ENCODE measurements around the gene LBHD1. TPM values are rescaled to one million over a fixed set of nuclear protein-coding genes. Genes with fewer than 3 reads are reported as not detected.
A peak's percentile ranks its signal among the peaks of the same experiment; 100 is the strongest.
"Not testable (repeated sequence)": the region's sequence is repeated elsewhere in the genome, so short reads cannot be mapped to it uniquely, and the experiment has no call there.

The LBHD1 gene
- total and polyA plus RNA-seq, 3 donors from 2014 or later = 8.2 to 11.6 (median 11.1) TPM

DNA sequence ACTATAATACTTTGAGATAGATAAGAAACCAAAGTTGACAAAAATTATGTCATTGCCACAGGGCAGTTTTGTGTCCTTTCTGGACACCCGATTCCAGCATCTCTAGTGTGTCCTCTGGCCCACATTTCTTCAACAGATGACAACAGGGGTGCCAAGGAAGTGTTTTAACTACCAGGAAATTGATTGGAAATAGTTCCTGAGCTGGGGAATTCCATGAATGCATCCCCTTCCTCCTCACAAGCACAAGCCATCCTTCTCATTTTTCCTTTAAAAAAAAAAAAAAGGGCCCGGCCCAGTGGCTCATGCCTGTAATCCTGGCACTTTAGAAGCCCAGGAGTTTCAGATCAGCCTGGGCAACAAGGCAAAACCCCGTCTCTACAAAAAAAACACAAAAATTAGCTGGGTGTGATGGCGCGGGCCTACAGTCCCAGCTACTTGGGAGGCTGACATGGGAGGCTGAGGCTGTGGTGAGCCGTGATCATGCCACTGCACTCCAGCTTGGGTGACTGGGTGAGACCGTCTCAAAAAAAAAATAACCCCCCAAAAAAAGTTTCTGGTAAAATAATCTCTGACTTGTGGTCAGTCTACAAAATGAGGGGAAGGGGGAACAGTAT is 49.5 kb downstream of the LBHD1 start:
- no peaks in the 10 kb centered on the region for H3K36me3 ChIP-seq (ENCODE audit: low read depth, missing control alignments)
- no peaks in the 10 kb centered on the region for H3K9me3 ChIP-seq
- peak overlapping the region; percentile 81 to 84 for H3K27ac ChIP-seq
- no peaks in the 10 kb centered on the region for H3K27me3 ChIP-seq
- TF ChIP-seq, protein P1, sequence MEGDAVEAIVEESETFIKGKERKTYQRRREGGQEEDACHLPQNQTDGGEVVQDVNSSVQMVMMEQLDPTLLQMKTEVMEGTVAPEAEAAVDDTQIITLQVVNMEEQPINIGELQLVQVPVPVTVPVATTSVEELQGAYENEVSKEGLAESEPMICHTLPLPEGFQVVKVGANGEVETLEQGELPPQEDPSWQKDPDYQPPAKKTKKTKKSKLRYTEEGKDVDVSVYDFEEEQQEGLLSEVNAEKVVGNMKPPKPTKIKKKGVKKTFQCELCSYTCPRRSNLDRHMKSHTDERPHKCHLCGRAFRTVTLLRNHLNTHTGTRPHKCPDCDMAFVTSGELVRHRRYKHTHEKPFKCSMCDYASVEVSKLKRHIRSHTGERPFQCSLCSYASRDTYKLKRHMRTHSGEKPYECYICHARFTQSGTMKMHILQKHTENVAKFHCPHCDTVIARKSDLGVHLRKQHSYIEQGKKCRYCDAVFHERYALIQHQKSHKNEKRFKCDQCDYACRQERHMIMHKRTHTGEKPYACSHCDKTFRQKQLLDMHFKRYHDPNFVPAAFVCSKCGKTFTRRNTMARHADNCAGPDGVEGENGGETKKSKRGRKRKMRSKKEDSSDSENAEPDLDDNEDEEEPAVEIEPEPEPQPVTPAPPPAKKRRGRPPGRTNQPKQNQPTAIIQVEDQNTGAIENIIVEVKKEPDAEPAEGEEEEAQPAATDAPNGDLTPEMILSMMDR (IDR thresholded peaks at IDR 0.05) = no peak
- no peak for TF ChIP-seq POLR2A (IDR thresholded peaks at IDR 0.05)
- peak overlapping the region; percentile 79 to 94 for H3K4me3 ChIP-seq
- WGBS, 2 donors = 67 to 86% methylated on average over 7 of the region's 7 CpGs
- peaks cover 7% of the 10 kb centered on the region for H3K4me1 ChIP-seq
- intact Hi-C loops (cut with DNase I; ENCODE audit: low total_unique reads) = no loop called here
- DNase-seq = no peak

DNA sequence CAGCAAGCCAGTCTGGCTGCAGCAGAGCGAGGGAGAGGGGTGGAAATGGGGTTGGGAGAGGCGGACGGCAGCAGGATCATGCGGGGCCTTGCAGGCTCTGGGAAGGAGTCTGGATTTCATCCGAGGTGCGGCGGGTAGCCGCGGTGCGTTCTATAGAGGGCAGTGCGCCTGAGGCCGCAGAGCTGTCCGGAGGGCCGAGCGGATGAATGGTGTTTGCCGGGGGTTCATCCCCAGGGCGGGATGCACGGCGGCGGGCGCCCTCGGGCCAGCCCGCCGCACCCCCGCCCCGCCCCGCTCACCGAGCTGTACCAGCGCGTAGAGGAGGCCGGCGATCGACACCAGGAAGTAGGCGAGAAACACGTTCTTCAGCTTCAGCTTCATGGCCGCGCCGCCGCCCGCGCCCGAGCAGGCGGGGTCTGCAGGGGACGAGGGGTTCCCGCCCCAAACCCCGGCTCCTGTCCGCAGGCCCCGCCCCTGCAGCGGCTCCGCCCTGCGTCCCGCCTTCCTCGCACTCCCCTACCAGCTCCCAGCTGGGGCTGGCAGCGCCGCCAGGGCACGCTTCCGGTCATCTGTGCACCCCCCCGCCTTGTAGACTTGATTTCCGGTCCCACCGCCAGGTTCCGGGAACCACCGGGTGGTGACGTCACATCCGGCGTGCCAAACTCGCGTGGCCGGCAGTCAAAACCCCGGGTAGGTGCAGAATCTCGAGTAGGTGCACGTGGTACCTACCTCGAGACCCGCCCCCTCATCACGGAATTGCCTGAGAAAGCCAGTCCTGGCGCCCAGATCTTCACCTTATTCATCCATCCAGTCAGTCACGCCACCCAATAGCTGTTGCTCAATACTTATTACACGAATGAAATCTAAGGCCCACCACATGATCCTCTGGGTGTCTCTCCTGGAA is 50.2 kb downstream of the LBHD1 start, which contains the start of gene B3GAT3:
TSS of gene B3GAT3 (minus strand) at position 420 of the 904 bp plus-strand sequence. CDS start at position 381, 39 bp downstream.
- Histone ChIP-seq H3K27ac (peak within 1 kb of the TSS; percentile 81 to 84), H3K4me3 (peak within 1 kb of the TSS; percentile 79 to 94), H3K36me3 (ENCODE audit: low read depth, missing control alignments) (no peaks in the 10 kb centered on the region), H3K4me1 (peaks cover 7% of the 10 kb centered on the region), H3K9me3 (no peaks in the 10 kb centered on the region), H3K27me3 (no peaks in the 10 kb centered on the region)
- intact Hi-C loops (cut with DNase I; ENCODE audit: low total_unique reads) = no loop called here
- 1% methylated on average over 18 to 76 of the region's 77 CpGs for WGBS, 2 donors
- peak; percentile 98 for DNase-seq
- peak; percentile 20 for TF ChIP-seq POLR2A (IDR thresholded peaks at IDR 0.05)
- TF ChIP-seq, protein P1 (IDR thresholded peaks at IDR 0.05) = peak in 2 of 3 experiments; percentile 27 to 30

DNA sequence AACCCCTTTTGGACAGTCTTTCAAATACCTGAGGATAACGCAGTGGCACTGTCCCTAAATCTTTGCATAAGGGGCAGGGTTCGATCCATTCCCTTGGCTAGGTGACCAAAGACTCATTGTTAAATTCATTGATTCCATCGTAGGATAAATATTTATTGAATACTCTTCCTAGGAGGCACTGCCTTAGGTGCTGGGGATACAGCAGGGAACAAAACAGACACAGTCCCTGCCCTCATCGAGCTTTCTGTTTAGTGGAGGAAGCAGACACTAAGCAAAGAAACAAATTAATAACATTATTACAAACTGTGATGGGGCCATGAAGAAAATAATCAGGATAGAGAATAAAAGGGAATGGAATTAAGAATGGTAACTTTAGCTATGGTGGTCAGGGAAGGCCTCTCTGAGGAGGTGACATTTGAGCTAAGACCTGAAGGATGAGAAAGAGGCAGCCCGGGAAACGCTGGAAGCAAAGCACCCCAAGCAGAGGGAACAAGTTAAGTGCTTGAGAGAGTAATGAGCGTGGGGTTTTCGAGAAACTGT is 51.0 kb downstream of the LBHD1 start:
- Histone ChIP-seq H3K27ac (peak overlapping the region; percentile 81 to 84), H3K4me3 (peak overlapping the region; percentile 79 to 94), H3K36me3 (ENCODE audit: low read depth, missing control alignments) (no peaks in the 10 kb centered on the region), H3K9me3 (no peaks in the 10 kb centered on the region), H3K4me1 (peaks cover 7% of the 10 kb centered on the region), H3K27me3 (no peaks in the 10 kb centered on the region)
- no peak for TF ChIP-seq POLR2A (IDR thresholded peaks at IDR 0.05)
- TF ChIP-seq, protein P1 (IDR thresholded peaks at IDR 0.05) = no peak
- no peak for DNase-seq
- intact Hi-C loops (cut with DNase I; ENCODE audit: low total_unique reads) = no loop called here
- WGBS, 2 donors = 21 to 23% methylated on average over 8 of the region's 8 CpGs

DNA sequence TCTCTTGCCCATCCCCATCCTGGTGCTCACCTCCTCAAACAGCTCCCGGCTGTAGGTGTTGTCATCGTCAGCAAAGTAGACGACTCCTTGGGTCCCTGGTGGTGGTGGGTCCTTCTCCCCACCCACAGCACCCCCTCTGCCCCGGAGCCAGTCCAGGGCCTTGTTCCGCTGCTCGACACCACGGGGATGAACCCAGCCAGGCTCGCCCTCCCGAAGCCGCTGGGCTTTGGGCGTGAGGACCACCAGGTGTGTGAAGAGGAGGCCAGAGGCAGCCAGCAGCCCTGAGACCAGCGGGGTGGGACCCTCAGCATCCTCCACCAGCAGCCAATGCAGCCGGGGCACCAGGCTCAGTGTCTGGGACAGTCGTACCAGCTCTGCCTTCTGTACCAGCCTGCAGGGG is 55.1 kb downstream of the LBHD1 start:
- H3K36me3 ChIP-seq (ENCODE audit: low read depth, missing control alignments); DNase-seq; intact Hi-C loops (cut with DNase I; ENCODE audit: low total_unique reads); H3K27me3 ChIP-seq; H3K27ac ChIP-seq; H3K9me3 ChIP-seq; H3K4me3 ChIP-seq: not testable (repeated sequence)
- peaks cover 12% of the 10 kb centered on the region for H3K4me1 ChIP-seq
- 91% methylated on average over 14 of the region's 14 CpGs; no CpG with 5 or more reads in 1 of the 2 donors for WGBS, 2 donors

DNA sequence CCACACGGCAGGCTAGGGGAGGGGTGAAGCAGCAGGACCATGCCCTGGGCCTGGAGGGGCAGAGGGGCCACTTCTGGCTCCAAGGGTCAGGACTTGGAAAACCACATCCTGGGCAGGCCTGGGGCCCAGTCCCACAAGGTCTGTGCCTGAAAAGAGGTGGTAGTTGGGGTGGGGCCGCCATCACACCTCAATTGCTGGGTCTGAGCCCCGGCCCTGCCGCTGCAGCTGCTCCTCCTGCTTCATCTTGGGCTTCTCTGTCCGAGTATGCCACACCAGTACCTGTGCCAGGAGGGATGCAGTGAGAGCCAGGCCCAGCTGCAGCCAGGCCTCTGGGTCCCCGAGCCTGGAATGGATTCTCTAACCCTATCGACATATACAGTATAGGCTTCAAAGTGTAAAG is 56.5 kb downstream of the LBHD1 start:
- TF ChIP-seq, protein P1 (IDR thresholded peaks at IDR 0.05) = no peak
- no peak for TF ChIP-seq POLR2A (IDR thresholded peaks at IDR 0.05)
- Histone ChIP-seq H3K4me3 (no peak overlapping the region), H3K4me1 (peaks cover 20% of the 10 kb centered on the region), H3K27me3 (no peaks in the 10 kb centered on the region), H3K9me3 (no peaks in the 10 kb centered on the region), H3K27ac (no peak overlapping the region), H3K36me3 (ENCODE audit: low read depth, missing control alignments) (no peaks in the 10 kb centered on the region)
- intact Hi-C loops (cut with DNase I; ENCODE audit: low total_unique reads) = no loop called here
- WGBS, 2 donors = 84 to 89% methylated on average over 4 to 7 of the region's 7 CpGs
- no peak for DNase-seq
